Glutamatergic neuron (in vitro differentiated cells): Measurements from ENCODE around the gene TCF7L2. TPM values are rescaled to one million over a fixed set of nuclear protein-coding genes. Genes with fewer than 3 reads are reported as not detected.

Source experiments
- DNase-seq: peaks from one replicate; pipeline ENCODE4 v3.0.0; 2022
- H3K27ac Mint-ChIP-seq: one replicate; pipeline ENCODE4 v1.8.0; 2020; ENCODE audit warnings: mild to moderate bottlenecking, mixed read lengths, inconsistent platforms; ENCODE audit not compliant: unreplicated experiment
- H3K27me3 Mint-ChIP-seq: one replicate; pipeline ENCODE4 v1.8.0; 2020; ENCODE audit warnings: mild to moderate bottlenecking, moderate library complexity, mixed read lengths, inconsistent platforms; ENCODE audit not compliant: unreplicated experiment
- H3K36me3 Mint-ChIP-seq: one replicate; pipeline ENCODE4 v1.8.0; 2020; ENCODE audit warnings: mild to moderate bottlenecking, mixed read lengths, inconsistent platforms; ENCODE audit not compliant: unreplicated experiment
- H3K4me1 Mint-ChIP-seq: one replicate; pipeline ENCODE4 v1.8.0; 2020; ENCODE audit warnings: mild to moderate bottlenecking, low read depth, mixed read lengths, inconsistent platforms; ENCODE audit not compliant: unreplicated experiment
- H3K4me3 Mint-ChIP-seq: one replicate; pipeline ENCODE4 v1.8.0; 2020; ENCODE audit warnings: mild to moderate bottlenecking, mixed read lengths, inconsistent platforms; ENCODE audit not compliant: unreplicated experiment
- H3K9me3 Mint-ChIP-seq: one replicate; pipeline ENCODE4 v1.8.0; 2020; ENCODE audit warnings: mild to moderate bottlenecking, moderate library complexity, mixed read lengths, inconsistent platforms; ENCODE audit not compliant: unreplicated experiment
- total RNA-seq: library from RNA; stranded (reverse); fragmentation: NEBNext Ultra II Directional; extraction: Animal tissue kit (Norgen Biotek cat#: 25700); gene quantifications from one replicate; pipeline ENCODE4 v1.2.1, GENCODE V29; 2021; ENCODE audit not compliant: unreplicated experiment
- TF ChIP-seq, protein P1 (sequence below): fragments of 200-600 bp; sonication (generic); IDR thresholded peaks from one replicate; pipeline ENCODE4 v1.5.0; 2021; ENCODE audit not compliant: partially characterized antibody, unreplicated experiment

TCF7L2 gene
- total RNA-seq, 1 donor from 2014 or later = 5.0 TPM

DNA sequence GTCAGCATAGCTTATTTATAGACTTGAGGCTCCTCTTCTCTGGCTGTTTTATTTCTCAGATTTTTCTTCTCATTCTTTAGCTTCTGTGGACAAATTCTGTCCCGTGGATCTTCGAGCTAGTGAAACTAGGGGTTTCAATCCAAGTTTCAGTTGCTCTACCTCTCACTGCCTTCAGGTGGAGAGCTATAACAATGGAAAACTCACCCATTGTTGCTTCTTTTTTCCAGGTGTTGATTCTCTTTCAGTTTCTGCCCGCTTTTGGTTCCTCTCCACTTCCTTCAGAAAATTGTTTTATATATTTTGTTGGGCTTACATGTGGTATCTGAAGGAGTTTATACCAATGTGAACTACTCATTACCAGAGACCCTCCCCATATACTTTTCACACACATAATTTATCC lies 266.1 kb downstream of the TCF7L2 start:
- Mint-ChIP-seq H3K27ac (no peak overlapping the region), H3K27me3 (no peaks in the 10 kb centered on the region), H3K9me3 (no peaks in the 10 kb centered on the region), H3K4me3 (no peak overlapping the region), H3K4me1 (no peaks in the 10 kb centered on the region), H3K36me3 (no peaks in the 10 kb centered on the region)
- TF ChIP-seq, protein P1, sequence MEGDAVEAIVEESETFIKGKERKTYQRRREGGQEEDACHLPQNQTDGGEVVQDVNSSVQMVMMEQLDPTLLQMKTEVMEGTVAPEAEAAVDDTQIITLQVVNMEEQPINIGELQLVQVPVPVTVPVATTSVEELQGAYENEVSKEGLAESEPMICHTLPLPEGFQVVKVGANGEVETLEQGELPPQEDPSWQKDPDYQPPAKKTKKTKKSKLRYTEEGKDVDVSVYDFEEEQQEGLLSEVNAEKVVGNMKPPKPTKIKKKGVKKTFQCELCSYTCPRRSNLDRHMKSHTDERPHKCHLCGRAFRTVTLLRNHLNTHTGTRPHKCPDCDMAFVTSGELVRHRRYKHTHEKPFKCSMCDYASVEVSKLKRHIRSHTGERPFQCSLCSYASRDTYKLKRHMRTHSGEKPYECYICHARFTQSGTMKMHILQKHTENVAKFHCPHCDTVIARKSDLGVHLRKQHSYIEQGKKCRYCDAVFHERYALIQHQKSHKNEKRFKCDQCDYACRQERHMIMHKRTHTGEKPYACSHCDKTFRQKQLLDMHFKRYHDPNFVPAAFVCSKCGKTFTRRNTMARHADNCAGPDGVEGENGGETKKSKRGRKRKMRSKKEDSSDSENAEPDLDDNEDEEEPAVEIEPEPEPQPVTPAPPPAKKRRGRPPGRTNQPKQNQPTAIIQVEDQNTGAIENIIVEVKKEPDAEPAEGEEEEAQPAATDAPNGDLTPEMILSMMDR = no peak
- no peak for DNase-seq
